Transverse colon (tissue), 4 donors: Measurements from ENCODE around the gene CDK7. TPM values are rescaled to one million over a fixed set of nuclear protein-coding genes. Genes with fewer than 3 reads are reported as not detected.
"Not testable (repeated sequence)": the region's sequence is repeated elsewhere in the genome, so short reads cannot be mapped to it uniquely, and the experiment has no call there.

Experiments used
- DNase-seq: peaks from one replicate; pipeline ENCODE4 v3.0.0-alpha.2; 2019
- H3K27ac ChIP-seq, 4 donors: fragments of 200-600 bp; sonication (generic); 2 replicates each; pipeline ENCODE4 v1.5.1; 2016 to 2018; ENCODE audit warnings: inconsistent platforms in 4 of 4
- H3K27me3 ChIP-seq: fragments of 200-600 bp; sonication (generic); 2 replicates; pipeline ENCODE4 v1.5.1; 2017; ENCODE audit warnings: inconsistent platforms
- H3K36me3 ChIP-seq, 4 donors: fragments of 200-600 bp; sonication (generic); 2 replicates each; pipeline ENCODE4 v1.5.1; 2017 to 2019; ENCODE audit warnings: inconsistent platforms in 4 of 4
- H3K4me1 ChIP-seq, 4 donors: fragments of 200-600 bp; sonication (generic); 2 replicates each; pipeline ENCODE4 v1.5.1; 2017 to 2020; ENCODE audit warnings: inconsistent platforms in 4 of 4
- H3K4me3 ChIP-seq, 4 donors: fragments of 200-600 bp; sonication (generic); 1 replicate in 1 of 4; 2 replicates in 3 of 4; pipeline versions ENCODE4 v1.5.1 to v1.6.1; 2017 to 2019; ENCODE audit warnings: inconsistent platforms in 4 of 4
- H3K9me3 ChIP-seq, 2 donors: fragments of 200-600 bp; sonication (generic); 2 replicates each; pipeline ENCODE4 v1.5.1; 2017 to 2019; ENCODE audit warnings: inconsistent platforms in 2 of 2
- EP300 ChIP-seq: sonication (generic); formaldehyde crosslinking; IDR thresholded peaks from one replicate; pipeline ENCODE4 v1.6.1; 2017; ENCODE audit warnings: antibody characterized with exemption, low read depth
- POLR2A ChIP-seq: fragments of 450-650 bp; IDR thresholded peaks from one replicate; pipeline ENCODE4 v1.6.1; 2016; ENCODE audit warnings: antibody characterized with exemption, mild to moderate bottlenecking, moderate library complexity
- POLR2AphosphoS5 ChIP-seq, 3 donors: sonication (generic); formaldehyde crosslinking; IDR thresholded peaks; one replicate each; pipeline ENCODE4 v1.6.1; 2016; ENCODE audit warnings: antibody characterized with exemption in 3 of 3
- WGBS, 2 donors: methylation state at CpG; one replicate each; pipeline ENCODE4 v1.1.5; 2018; ENCODE audit warnings: low coverage in 1 of 2; 5-methylcytosine and 5-hydroxymethylcytosine counted together
- in situ Hi-C, 4 donors: fragments of 200-750 bp; cut with MboI; loops; one replicate each; pipeline versions ENCODE4 v1.15.0 to v1.15.1; 2017; ENCODE audit warnings: low sequenced_read_pairs in 3 of 4, low pct_ligation_motif_present in 1 of 4, low pct_unique_long_range_greater_than_20kb in 1 of 4
- intact Hi-C: fragments of 100-400 bp; cut with DNase I; formaldehyde crosslinking; loops from one replicate; pipeline ENCODE4 v1.15.1; 2023; ENCODE audit warnings: low total_unique reads
- total RNA-seq, 4 donors: library from RNA; depleted of rRNA; stranded (reverse); fragments of >200 nt; gene quantifications; one replicate each; pipeline ENCODE4 v1.1.0, GENCODE V29; 2016
- TF ChIP-seq, protein P1 (sequence below), 5 experiments: fragments of 200-600 bp in 3 of 5; fragments of 450-650 bp in 2 of 5; sonication (generic) in 3 of 5; IDR thresholded peaks; 1 replicate in 2 of 5; 2 replicates in 3 of 5; pipeline ENCODE4 v1.5.1; 2016 to 2017; ENCODE audit warnings: antibody characterized with exemption in 5 of 5, inconsistent platforms in 3 of 5, mild to moderate bottlenecking in 2 of 5, moderate library complexity in 1 of 5

CDK7 gene
- total RNA-seq, 4 donors from 2014 or later, result 10.8 to 61.7 (median 21.4) TPM

DNA sequence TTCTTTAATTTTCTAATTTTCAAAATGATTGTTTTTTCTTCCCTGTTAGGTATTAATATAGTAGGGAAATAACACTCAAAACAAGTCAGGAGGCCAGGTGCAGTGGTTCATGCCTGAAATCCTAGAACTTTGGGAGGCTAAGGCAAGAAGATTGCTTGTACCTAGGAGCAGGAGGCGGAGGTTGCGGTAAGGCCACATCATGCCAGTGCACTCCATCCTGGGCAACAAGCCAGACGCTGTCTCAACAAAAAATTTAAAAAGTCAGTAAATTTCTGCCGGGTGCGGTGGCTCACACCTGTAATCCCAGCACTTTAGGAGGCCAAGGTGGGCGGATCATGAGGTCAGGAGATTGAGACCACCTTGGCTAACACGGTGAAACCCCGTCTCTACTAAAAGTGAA, 10.2 kb upstream of the CDK7 start:
- WGBS, 2 donors, result 89% methylated on average over 8 of the region's 8 CpGs; no CpG with 5 or more reads in 1 of the 2 donors
- intact Hi-C loops, result no loop called here
- Histone ChIP-seq H3K4me1 (peaks cover 0 to 9% (median under 1%) of the 10 kb centered on the region in 4 donors), H3K27ac (no peak overlapping the region), H3K36me3 (peaks cover 0 to 27% (median 4%) of the 10 kb centered on the region in 4 donors), H3K4me3 (no peak overlapping the region), H3K27me3 (no peaks in the 10 kb centered on the region), H3K9me3 (no peaks in the 10 kb centered on the region)
- DNase-seq, result no peak
- in situ Hi-C loops, result no loop called here
- TF ChIP-seq EP300, result no peak
- no peak for TF ChIP-seq POLR2AphosphoS5 (IDR thresholded peaks at IDR 0.05)
- no peak for TF ChIP-seq POLR2A
- TF ChIP-seq, protein P1, sequence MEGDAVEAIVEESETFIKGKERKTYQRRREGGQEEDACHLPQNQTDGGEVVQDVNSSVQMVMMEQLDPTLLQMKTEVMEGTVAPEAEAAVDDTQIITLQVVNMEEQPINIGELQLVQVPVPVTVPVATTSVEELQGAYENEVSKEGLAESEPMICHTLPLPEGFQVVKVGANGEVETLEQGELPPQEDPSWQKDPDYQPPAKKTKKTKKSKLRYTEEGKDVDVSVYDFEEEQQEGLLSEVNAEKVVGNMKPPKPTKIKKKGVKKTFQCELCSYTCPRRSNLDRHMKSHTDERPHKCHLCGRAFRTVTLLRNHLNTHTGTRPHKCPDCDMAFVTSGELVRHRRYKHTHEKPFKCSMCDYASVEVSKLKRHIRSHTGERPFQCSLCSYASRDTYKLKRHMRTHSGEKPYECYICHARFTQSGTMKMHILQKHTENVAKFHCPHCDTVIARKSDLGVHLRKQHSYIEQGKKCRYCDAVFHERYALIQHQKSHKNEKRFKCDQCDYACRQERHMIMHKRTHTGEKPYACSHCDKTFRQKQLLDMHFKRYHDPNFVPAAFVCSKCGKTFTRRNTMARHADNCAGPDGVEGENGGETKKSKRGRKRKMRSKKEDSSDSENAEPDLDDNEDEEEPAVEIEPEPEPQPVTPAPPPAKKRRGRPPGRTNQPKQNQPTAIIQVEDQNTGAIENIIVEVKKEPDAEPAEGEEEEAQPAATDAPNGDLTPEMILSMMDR (IDR thresholded peaks at IDR 0.05), result no peak

DNA sequence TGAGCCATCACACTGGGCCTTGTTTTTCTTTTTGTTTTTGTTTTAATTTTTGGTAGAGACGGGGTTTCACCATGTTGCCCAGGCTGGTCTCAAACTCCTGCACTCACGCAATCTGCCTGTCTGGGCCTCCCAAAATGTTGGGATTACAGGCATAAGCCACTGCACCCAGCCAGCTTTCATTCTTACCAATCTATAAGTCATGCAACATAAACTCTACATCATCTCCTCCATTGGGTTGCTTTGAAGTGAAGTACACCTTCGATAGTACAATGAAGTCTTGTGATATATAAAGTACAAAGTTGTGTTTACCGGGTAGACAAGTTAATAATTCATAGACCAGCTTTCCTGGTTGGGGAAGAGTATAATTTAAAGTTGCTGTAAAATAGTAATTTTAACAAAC, 8.8 kb upstream of the CDK7 start:
- Histone ChIP-seq H3K4me1 (peaks cover 0 to 9% (median 0%) of the 10 kb centered on the region in 4 donors), H3K27ac (peak overlapping the region in 1 of 4 donors; percentile 53), H3K4me3 (no peak overlapping the region), H3K9me3 (no peaks in the 10 kb centered on the region), H3K36me3 (peaks cover 0 to 32% (median 8%) of the 10 kb centered on the region in 4 donors), H3K27me3 (no peaks in the 10 kb centered on the region)
- 82 to 85% methylated on average over 3 to 4 of the region's 4 CpGs for WGBS, 2 donors
- no peak for TF ChIP-seq POLR2A
- intact Hi-C loops (no loop called here), in situ Hi-C loops (no loop called here)
- DNase-seq, result no peak

DNA sequence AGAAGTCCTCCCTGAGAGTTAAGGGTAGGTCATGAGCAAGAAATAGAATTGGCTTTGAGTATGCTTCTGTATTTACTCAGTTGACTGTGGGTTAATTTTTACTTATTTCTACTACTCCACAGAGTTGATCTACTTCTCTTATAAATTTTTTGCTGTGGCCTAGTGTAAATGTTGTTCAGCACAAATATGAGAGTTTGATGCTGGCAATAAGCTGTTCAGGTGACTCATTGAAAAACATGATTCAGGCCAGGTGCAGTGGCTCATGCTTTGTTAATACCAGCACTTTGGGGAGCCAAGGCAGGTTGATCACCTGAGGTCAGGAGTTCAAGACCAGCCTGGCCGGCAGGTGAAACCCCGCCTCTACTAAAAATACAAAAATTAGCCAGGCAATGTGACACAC, 4.5 kb upstream of the CDK7 start:
- intact Hi-C loops (loop anchor here (10.0 kb wide), 1 partner anchor 575 kb away; no protein-coding TSS in a partner anchor), in situ Hi-C loops (no loop called here)
- no peaks in the 10 kb centered on the region for H3K9me3 ChIP-seq
- WGBS, 2 donors, result 68% methylated on average over 2 of the region's 2 CpGs; no CpG with 5 or more reads in 1 of the 2 donors
- TF ChIP-seq, protein P1 (IDR thresholded peaks at IDR 0.05), result no peak
- TF ChIP-seq POLR2AphosphoS5 (IDR thresholded peaks at IDR 0.05) (no peak), POLR2A (no peak), EP300 (no peak)
- H3K27me3 ChIP-seq, result no peaks in the 10 kb centered on the region
- H3K36me3 ChIP-seq, result peaks cover 0 to 32% (median 8%) of the 10 kb centered on the region in 4 donors
- H3K4me1 ChIP-seq, result peaks cover 0 to 14% (median 2%) of the 10 kb centered on the region in 4 donors
- no peak overlapping the region for H3K27ac ChIP-seq
- no peak overlapping the region for H3K4me3 ChIP-seq
- DNase-seq, result no peak

DNA sequence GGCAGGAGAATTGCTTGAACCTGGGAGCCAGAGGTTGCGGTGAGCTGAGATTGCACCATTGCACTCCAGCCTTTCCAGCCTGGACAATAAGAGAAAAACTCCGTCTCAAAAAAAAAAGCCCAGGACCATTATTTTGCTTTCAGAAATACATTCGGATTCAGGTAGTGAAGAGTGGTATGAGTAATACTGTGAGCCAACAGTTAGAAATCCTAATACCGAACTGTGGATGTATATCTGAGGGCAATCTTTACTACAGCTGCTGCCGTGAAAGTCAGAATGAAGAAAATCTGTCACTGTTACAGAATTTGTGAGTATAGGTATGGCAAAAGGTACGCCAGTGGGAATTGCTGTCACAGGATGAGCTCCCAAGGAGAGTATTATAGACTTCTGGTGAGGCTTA, 3.4 kb upstream of the CDK7 start:
- TF ChIP-seq EP300 (no peak), POLR2A (no peak), POLR2AphosphoS5 (IDR thresholded peaks at IDR 0.05) (no peak)
- TF ChIP-seq, protein P1 (IDR thresholded peaks at IDR 0.05), result no peak
- no peak overlapping the region for H3K27ac ChIP-seq
- H3K27me3 ChIP-seq, result no peaks in the 10 kb centered on the region
- no peak overlapping the region for H3K4me3 ChIP-seq
- peaks cover 3 to 18% (median 11%) of the 10 kb centered on the region in 4 donors for H3K4me1 ChIP-seq
- no peak for DNase-seq
- peaks cover 0 to 32% (median 8%) of the 10 kb centered on the region in 4 donors for H3K36me3 ChIP-seq
- 94 to 98% methylated on average over 6 of the region's 6 CpGs for WGBS, 2 donors
- intact Hi-C loops, result loop anchor here (10.0 kb wide), 1 partner anchor 576 kb away; no protein-coding TSS in a partner anchor
- in situ Hi-C loops, result no loop called here
- no peaks in the 10 kb centered on the region for H3K9me3 ChIP-seq

DNA sequence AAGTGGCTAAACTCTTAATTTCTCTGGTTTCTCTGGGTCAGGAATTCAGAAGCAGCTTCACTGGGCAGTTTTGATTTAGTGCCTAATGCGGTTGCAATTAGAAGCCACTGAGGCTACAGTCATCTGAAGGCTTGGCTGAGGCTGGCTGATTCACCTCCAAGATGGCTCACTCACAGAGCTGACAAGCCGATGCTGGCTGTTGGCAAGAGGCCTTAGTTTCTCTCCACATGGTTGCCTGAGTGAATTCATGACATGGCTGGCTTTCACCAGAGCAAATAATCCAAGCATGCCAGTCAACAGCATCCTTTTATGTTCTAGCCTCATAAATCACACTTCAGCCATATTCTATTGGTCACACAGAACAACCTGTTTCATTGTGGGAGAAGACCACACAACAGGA, 2.8 kb upstream of the CDK7 start:
- in situ Hi-C loops (no loop called here), intact Hi-C loops (loop anchor here (10.0 kb wide), 1 partner anchor 577 kb away; no protein-coding TSS in a partner anchor)
- Histone ChIP-seq H3K27ac (no peak overlapping the region), H3K9me3 (no peaks in the 10 kb centered on the region), H3K4me3 (no peak overlapping the region), H3K27me3 (no peaks in the 10 kb centered on the region), H3K4me1 (peaks cover 3 to 24% (median 15%) of the 10 kb centered on the region in 4 donors), H3K36me3 (peaks cover 0 to 31% (median 8%) of the 10 kb centered on the region in 4 donors)
- 79% methylated on average over 2 of the region's 2 CpGs; no CpG with 5 or more reads in 1 of the 2 donors for WGBS, 2 donors
- TF ChIP-seq POLR2AphosphoS5 (IDR thresholded peaks at IDR 0.05) (no peak), POLR2A (no peak)
- DNase-seq, result no peak

DNA sequence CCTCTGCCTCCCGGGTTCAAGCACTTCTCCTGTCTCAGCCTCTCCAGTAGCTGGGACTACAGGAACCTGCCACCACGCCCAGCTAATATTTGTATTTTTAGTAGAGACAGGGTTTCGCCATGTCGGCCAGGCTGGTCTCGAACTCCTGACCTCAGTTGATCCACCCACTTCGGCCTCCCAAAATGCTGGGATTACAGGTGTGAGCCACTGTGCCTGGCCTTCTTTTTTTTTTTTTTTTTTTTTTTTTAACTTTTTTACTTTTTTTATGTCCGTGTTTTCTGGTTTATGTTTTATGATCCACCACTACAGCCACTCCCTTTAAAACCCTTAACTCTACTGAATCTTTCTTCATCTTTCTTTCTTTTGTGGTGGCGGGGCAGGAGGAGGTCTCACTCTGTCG, 2.0 kb downstream of the CDK7 start:
- H3K27me3 ChIP-seq, H3K27ac ChIP-seq, in situ Hi-C loops, H3K4me3 ChIP-seq, DNase-seq, H3K9me3 ChIP-seq: not testable (repeated sequence)
- Histone ChIP-seq H3K36me3 (peaks cover 0 to 13% (median 0%) of the 10 kb centered on the region in 4 donors), H3K4me1 (peaks cover 3 to 35% (median 15%) of the 10 kb centered on the region in 4 donors)
- intact Hi-C loops, result loop anchor here (10.0 kb wide), 1 partner anchor 582 kb away; no protein-coding TSS in a partner anchor
- 94 to 100% methylated on average over 2 to 9 of the region's 9 CpGs for WGBS, 2 donors
